ENCODE measurements around the gene KCNA5. TPM values are rescaled to one million over a fixed set of nuclear protein-coding genes. Genes with fewer than 3 reads are reported as not detected.

The KCNA5 gene
- total RNA-seq, 4 donors from 2014 or later = 0.84 to 3.7 (median 1.5) TPM

DNA sequence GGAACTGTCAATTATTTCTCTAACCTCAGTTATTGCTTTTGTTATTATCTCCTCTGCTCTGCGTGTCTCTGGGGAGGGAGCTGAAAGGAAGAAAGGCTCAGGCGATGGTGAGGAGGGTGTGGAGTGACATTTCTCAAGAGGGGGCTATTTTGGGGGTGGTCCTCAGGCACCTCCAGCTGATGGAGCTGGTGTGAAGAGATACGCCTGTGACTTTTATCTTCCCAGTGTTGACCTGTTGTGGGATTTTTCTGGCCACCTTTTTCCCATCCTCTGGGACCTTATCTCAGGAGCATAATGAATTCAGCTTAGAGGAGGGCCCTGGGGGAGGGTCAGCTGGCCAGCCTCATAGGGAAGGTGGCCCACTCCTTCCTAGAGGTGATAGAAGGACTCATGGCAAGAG is 26.4 kb downstream of the KCNA5 start:
- TF ChIP-seq, protein P1, sequence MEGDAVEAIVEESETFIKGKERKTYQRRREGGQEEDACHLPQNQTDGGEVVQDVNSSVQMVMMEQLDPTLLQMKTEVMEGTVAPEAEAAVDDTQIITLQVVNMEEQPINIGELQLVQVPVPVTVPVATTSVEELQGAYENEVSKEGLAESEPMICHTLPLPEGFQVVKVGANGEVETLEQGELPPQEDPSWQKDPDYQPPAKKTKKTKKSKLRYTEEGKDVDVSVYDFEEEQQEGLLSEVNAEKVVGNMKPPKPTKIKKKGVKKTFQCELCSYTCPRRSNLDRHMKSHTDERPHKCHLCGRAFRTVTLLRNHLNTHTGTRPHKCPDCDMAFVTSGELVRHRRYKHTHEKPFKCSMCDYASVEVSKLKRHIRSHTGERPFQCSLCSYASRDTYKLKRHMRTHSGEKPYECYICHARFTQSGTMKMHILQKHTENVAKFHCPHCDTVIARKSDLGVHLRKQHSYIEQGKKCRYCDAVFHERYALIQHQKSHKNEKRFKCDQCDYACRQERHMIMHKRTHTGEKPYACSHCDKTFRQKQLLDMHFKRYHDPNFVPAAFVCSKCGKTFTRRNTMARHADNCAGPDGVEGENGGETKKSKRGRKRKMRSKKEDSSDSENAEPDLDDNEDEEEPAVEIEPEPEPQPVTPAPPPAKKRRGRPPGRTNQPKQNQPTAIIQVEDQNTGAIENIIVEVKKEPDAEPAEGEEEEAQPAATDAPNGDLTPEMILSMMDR (IDR thresholded peaks at IDR 0.05) = no peak
- no peak for TF ChIP-seq EP300 (IDR thresholded peaks at IDR 0.05)
- no peaks in the 10 kb centered on the region for H3K27me3 ChIP-seq
- no peak overlapping the region for H3K4me3 ChIP-seq
- no peak overlapping the region for H3K27ac ChIP-seq
- 58 to 59% methylated on average over 3 of the region's 3 CpGs for WGBS, 2 donors
- no peaks in the 10 kb centered on the region for H3K9me3 ChIP-seq
- no peaks in the 10 kb centered on the region for H3K4me1 ChIP-seq
- no peak for DNase-seq (ENCODE audit: low spot score in 2 of 2)
- no peaks in the 10 kb centered on the region for H3K36me3 ChIP-seq

DNA sequence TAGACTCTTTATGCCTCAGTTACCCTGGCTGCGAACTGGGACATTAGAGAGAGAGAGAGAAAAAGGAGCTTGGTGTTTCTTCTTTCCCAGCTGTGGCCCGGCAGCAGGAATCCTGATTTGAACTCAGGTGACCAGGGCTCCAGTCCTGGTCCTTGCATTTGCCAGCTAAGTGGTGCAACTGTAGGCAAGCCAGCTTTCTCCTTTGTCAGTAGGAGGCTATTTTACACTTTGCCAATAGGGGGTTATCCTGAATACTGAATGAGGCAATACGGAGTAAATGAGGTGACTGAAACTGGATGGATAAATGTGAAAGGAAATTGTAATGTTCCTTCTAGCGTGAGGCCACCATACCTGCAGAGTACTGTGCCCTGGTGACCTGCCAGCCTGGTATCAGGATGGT is 27.8 kb downstream of the KCNA5 start:
- TF ChIP-seq EP300 (IDR thresholded peaks at IDR 0.05) (no peak), POLR2A (IDR thresholded peaks at IDR 0.05) (no peak)
- TF ChIP-seq, protein P1 (IDR thresholded peaks at IDR 0.05) = no peak
- no peaks in the 10 kb centered on the region for H3K27me3 ChIP-seq
- WGBS, 2 donors = 87 to 93% methylated on average over 4 of the region's 4 CpGs
- no peak overlapping the region for H3K4me3 ChIP-seq
- no peaks in the 10 kb centered on the region for H3K4me1 ChIP-seq
- H3K9me3 ChIP-seq = no peaks in the 10 kb centered on the region
- no peaks in the 10 kb centered on the region for H3K36me3 ChIP-seq
- no peak overlapping the region for H3K27ac ChIP-seq
- DNase-seq (ENCODE audit: low spot score in 2 of 2) = no peak

DNA sequence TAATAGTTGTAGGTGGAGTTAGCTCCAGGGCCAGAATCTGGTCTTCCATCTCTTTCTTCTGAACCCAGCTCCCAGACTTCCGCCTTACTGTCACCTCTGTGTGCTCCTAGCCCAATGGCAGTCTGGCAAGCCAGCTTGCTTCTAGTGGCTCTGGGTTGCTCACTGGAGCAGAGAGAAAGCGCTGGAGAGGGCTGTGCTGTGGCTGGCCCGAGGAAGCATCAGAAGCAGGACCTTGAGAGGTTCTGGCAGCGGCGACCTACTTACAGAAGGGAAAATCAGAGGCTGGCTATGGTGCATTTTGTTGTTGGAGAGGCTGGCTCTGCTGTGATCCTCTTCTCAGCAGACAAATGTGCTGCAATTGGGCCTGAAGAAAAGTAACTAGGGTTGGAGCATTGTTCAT is 28.6 kb downstream of the KCNA5 start:
- TF ChIP-seq, protein P1 (IDR thresholded peaks at IDR 0.05) = no peak
- TF ChIP-seq POLR2A (IDR thresholded peaks at IDR 0.05) = no peak
- TF ChIP-seq EP300 (IDR thresholded peaks at IDR 0.05) = no peak
- Histone ChIP-seq H3K36me3 (no peaks in the 10 kb centered on the region), H3K4me1 (no peaks in the 10 kb centered on the region), H3K4me3 (no peak overlapping the region), H3K27me3 (no peaks in the 10 kb centered on the region), H3K27ac (no peak overlapping the region), H3K9me3 (no peaks in the 10 kb centered on the region)
- DNase-seq (ENCODE audit: low spot score in 2 of 2) = no peak
- 85 to 93% methylated on average over 5 of the region's 5 CpGs for WGBS, 2 donors

DNA sequence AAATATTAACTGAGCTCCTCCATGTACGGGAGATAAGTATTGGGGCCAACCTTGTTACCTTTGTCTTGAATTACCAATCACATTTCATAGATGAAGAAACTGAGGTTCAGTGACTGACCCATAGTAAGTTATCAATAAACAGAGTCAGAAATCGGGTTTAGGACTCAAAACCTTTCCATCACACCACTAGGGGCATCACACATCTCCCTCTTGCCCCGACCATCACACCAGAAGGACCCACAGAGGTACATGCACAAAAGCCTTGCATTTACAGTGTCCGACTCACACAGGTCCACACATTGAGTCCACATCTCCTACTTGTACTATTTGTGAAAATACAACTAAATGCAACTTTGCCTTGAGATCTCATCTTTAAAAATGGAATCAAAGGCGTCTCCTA is 29.4 kb downstream of the KCNA5 start:
- WGBS, 2 donors = 86 to 89% methylated on average over 5 of the region's 5 CpGs
- DNase-seq (ENCODE audit: low spot score in 2 of 2) = no peak

DNA sequence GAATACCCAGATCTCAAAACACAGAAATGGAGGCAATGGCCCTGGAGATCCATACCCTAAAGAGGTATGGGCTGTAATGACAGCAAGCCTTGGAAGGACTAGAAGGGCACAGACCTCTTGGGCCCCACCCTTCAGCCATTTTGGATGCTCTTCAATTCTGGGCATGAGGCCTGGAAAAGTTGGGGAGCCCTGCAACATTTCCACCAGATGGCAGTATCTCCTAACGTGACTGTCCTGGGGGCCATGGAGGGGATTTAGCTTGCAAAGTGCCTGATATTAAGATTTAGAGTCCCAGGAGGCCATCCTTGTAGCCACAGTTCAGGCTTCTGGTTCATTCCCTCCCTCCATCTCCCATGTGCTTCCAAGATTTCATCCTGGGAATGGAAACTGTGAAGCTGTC is 30.2 kb downstream of the KCNA5 start:
- Histone ChIP-seq H3K4me1 (no peaks in the 10 kb centered on the region), H3K9me3 (no peaks in the 10 kb centered on the region)

More for the DNA sequence above, 29.4 kb downstream of the KCNA5 start:
- Histone ChIP-seq H3K27ac (no peak overlapping the region), H3K27me3 (no peaks in the 10 kb centered on the region), H3K36me3 (no peaks in the 10 kb centered on the region), H3K9me3 (no peaks in the 10 kb centered on the region), H3K4me3 (no peak overlapping the region), H3K4me1 (no peaks in the 10 kb centered on the region)
- TF ChIP-seq POLR2A (IDR thresholded peaks at IDR 0.05) = no peak
- TF ChIP-seq, protein P1 (IDR thresholded peaks at IDR 0.05) = no peak
- TF ChIP-seq EP300 (IDR thresholded peaks at IDR 0.05) = no peak

More for the DNA sequence above, 30.2 kb downstream of the KCNA5 start:
- 22 to 33% methylated on average over 1 of the region's 1 CpG for WGBS, 2 donors
- Histone ChIP-seq H3K27ac (no peak overlapping the region), H3K27me3 (no peaks in the 10 kb centered on the region), H3K4me3 (no peak overlapping the region), H3K36me3 (no peaks in the 10 kb centered on the region)
- no peak for TF ChIP-seq EP300 (IDR thresholded peaks at IDR 0.05)
- TF ChIP-seq POLR2A (IDR thresholded peaks at IDR 0.05) = no peak
- TF ChIP-seq, protein P1 (IDR thresholded peaks at IDR 0.05) = no peak
- no peak for DNase-seq (ENCODE audit: low spot score in 2 of 2)

Measured in tibial nerve (tissue), 4 donors.